T-helper 17 cell (primary cell): ENCODE data around the gene G6PD. TPM values are rescaled to one million over a fixed set of nuclear protein-coding genes. Genes with fewer than 3 reads are reported as not detected.
"Not testable (repeated sequence)": the region's sequence is repeated elsewhere in the genome, so short reads cannot be mapped to it uniquely, and the experiment has no call there.

ENCODE experiments used
- ATAC-seq: fragments of 150-1000 bp; cut with Tn5 transposase; 2 replicates; pipeline ENCODE4 v1.10.0; 2021; ENCODE audit warnings: mild to moderate bottlenecking, moderate library complexity
- DNase-seq, 3 donors: peaks; one replicate each; pipeline versions ENCODE4 v3.0.0 to v3.0.0-alpha.2; 2020 to 2021
- H3K9me3 ChIP-seq: one replicate; pipeline ENCODE4 v1.7.0; 2013; ENCODE audit warnings: low read length, mild to moderate bottlenecking; ENCODE audit not compliant: control insufficient read depth, poor library complexity, severe bottlenecking
- H3K27ac Mint-ChIP-seq: one replicate; pipeline ENCODE4 v1.8.0; 2022; ENCODE audit warnings: mild to moderate bottlenecking, moderate library complexity, mixed read lengths
- H3K27me3 Mint-ChIP-seq: one replicate; pipeline ENCODE4 v1.8.0; 2022; ENCODE audit warnings: mixed read lengths
- H3K36me3 Mint-ChIP-seq: one replicate; pipeline ENCODE4 v1.8.0; 2022; ENCODE audit warnings: low read depth, mixed read lengths
- H3K4me1 Mint-ChIP-seq: one replicate; pipeline ENCODE4 v1.8.0; 2022; ENCODE audit warnings: mild to moderate bottlenecking, mixed read lengths
- H3K4me3 Mint-ChIP-seq: one replicate; pipeline ENCODE4 v1.8.0; 2022; ENCODE audit warnings: mild to moderate bottlenecking, moderate library complexity, mixed read lengths
- total RNA-seq, 4 donors: library from RNA in 2 of 4; stranded (reverse) in 2 of 4; gene quantifications; one replicate each; pipeline ENCODE4 v1.2.3 and lab custom pipeline; 2022 to 2026

Gene G6PD
- total RNA-seq (10 to 100 TPM; 28.5 to 44.9 TPM), total RNA-seq (lab: John Stamatoyannopoulos, UW) (21.9 to 34.5 reads per million in 2 donors)

DNA sequence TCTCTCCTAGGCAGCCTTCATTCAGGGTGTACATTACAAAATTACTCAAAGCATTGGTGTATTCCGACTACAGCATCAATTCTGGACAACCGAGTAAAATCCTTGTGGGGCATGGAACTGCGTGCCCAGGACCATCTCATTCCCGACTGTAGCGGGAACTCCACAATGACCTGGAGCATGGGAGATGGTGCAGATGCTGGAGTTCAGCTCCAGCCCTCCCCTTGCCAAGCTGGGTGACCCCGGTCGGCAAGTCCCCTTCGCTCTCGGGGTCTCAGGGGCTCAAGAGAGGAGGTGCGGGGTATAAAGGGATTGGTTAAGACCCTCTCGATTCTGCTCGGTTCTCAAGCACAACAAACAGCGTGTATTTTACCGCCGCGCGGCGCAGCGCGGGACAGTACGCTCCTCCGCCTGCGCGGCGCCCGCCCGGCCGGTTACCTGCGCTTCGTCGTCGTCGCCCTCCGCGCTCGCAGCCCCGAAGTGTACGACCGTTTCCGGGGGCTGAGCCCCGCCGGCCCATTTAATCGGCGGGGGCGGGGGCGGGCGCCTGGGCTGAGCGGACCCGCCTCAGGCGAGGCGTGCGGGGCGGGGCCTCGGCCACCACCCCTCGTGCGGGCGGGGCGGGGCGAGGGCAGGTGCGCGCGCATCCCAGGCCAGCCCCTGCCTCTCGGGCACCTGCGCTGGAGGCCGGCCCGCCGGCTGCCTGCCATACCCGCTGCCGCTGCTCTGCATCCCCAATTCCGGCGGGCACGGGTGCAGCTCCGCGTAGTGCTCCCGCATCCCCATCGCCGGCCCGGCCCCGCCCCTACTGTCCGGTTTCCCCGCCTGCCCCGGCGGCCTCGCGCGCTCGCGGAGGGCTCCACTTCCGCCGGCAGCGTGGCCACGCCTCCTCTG, at the start of gene G6PD:
Gene G6PD (minus strand): TSS at position 493 of the 891 bp plus-strand sequence. CDS start 691 bp downstream, outside the sequence.
- ATAC-seq (peak; percentile 74), DNase-seq (peak; percentile 67 to 83 (median 81))
- no peaks in the 10 kb centered on the region for H3K9me3 ChIP-seq
- H3K4me3 Mint-ChIP-seq = peak within 1 kb of the TSS; percentile 98
- H3K4me1 Mint-ChIP-seq = peaks cover 32% of the 10 kb centered on the region
- no peaks in the 10 kb centered on the region for H3K27me3 Mint-ChIP-seq
- no peaks in the 10 kb centered on the region for H3K36me3 Mint-ChIP-seq
- peak within 1 kb of the TSS; percentile 96 for H3K27ac Mint-ChIP-seq

- Mint-ChIP-seq H3K27ac (no peak overlapping the region), H3K4me3 (no peak overlapping the region), H3K36me3 (peaks cover 3% of the 10 kb centered on the region), H3K27me3 (no peaks in the 10 kb centered on the region), H3K4me1 (peaks cover 3% of the 10 kb centered on the region)
- ATAC-seq (no peak), DNase-seq (no peak)
- no peaks in the 10 kb centered on the region for H3K9me3 ChIP-seq
Measured at GRCh38 chrX:154595559-154596249, 49.1 kb upstream of the G6PD start.

GRCh38 chrX:154594491-154594890, 47.8 kb upstream of the G6PD start:
- Mint-ChIP-seq H3K36me3 (peaks cover 3% of the 10 kb centered on the region), H3K4me3 (no peak overlapping the region), H3K4me1 (peaks cover 3% of the 10 kb centered on the region), H3K27me3 (no peaks in the 10 kb centered on the region), H3K27ac (no peak overlapping the region)
- ATAC-seq = no peak
- no peak for DNase-seq
- H3K9me3 ChIP-seq = no peaks in the 10 kb centered on the region

DNA sequence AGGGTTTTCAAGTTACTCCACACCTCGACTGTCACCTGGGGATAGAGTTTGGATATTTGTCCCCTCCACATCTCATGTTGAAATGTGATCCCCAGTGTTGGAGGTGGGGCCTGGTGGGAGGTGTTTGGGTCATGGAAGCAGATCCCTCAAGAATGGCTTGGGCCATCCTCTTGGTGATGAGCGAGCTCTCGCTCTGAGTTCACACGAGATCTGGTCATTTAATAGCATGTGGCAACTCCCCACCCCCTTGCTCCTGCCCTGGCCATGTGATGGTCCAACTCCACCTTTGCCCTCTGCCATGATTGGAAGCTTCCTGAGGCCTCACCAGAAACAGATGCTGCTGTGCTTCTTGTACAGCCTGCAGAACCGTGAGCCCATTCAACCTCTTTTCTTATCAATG, 46.6 kb upstream of the G6PD start:
- H3K4me3 Mint-ChIP-seq = no peak overlapping the region
- H3K27ac Mint-ChIP-seq = no peak overlapping the region
- peaks cover 3% of the 10 kb centered on the region for H3K4me1 Mint-ChIP-seq
- H3K9me3 ChIP-seq = no peaks in the 10 kb centered on the region
- no peaks in the 10 kb centered on the region for H3K27me3 Mint-ChIP-seq
- ATAC-seq (no peak), DNase-seq (no peak)
- H3K36me3 Mint-ChIP-seq = peaks cover 3% of the 10 kb centered on the region

- H3K4me3 Mint-ChIP-seq = no peak overlapping the region
- ATAC-seq (no peak), DNase-seq (no peak)
- H3K27ac Mint-ChIP-seq = no peak overlapping the region
- H3K9me3 ChIP-seq = no peaks in the 10 kb centered on the region
- H3K27me3 Mint-ChIP-seq = no peaks in the 10 kb centered on the region
- peaks cover 3% of the 10 kb centered on the region for H3K4me1 Mint-ChIP-seq
- peaks cover 3% of the 10 kb centered on the region for H3K36me3 Mint-ChIP-seq
Measured at GRCh38 chrX:154592505-154592904, 45.9 kb upstream of the G6PD start.

GRCh38 chrX:154590415-154590814, 43.8 kb upstream of the G6PD start:
- not testable (repeated sequence) for H3K9me3 ChIP-seq

DNA sequence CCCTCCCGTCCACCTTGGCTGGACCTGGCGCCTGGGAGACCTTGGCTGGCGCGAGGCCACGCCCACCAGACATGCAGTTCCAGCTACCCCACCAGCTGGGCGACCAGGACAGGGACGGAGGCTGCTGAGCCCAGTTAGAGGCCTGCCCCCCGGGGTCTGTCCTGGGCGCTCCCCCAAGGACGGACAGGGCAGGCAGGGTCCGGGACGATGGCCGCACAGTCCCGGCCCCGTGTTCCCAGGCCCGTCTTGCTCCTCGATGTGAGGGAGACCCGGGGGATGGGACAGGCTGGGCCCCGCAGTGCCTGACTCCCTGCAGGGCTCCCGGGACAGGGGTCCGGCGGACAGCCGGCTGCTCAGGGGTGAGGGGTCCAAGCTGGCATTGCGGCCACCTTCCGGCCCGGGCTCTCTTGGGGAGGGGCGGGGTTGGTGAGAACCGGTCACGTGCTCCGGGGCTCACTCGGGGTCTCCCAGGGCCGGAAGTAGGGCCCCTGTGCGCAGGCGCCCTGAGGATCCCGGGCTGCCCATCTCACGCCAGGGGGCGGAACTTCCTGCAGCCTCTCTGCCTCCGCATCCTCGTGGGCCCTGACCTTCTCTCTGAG, 38.0 kb upstream of the G6PD start, which contains the start of gene CTAG1A:
Gene CTAG1A (plus strand): TSS at position 549 of the 599 bp plus-strand sequence. CDS start 74 bp downstream, outside the sequence.
- H3K27ac Mint-ChIP-seq, H3K4me1 Mint-ChIP-seq, H3K9me3 ChIP-seq, H3K27me3 Mint-ChIP-seq, ATAC-seq, H3K4me3 Mint-ChIP-seq, H3K36me3 Mint-ChIP-seq, DNase-seq: not testable (repeated sequence)

More at GRCh38 chrX:154590415-154590814, 43.8 kb upstream of the G6PD start:
- ATAC-seq, H3K4me3 Mint-ChIP-seq, H3K27ac Mint-ChIP-seq, DNase-seq, H3K4me1 Mint-ChIP-seq, H3K27me3 Mint-ChIP-seq, H3K36me3 Mint-ChIP-seq: not testable (repeated sequence)

- H3K9me3 ChIP-seq, H3K4me1 Mint-ChIP-seq, ATAC-seq, H3K27me3 Mint-ChIP-seq, H3K4me3 Mint-ChIP-seq, H3K36me3 Mint-ChIP-seq, H3K27ac Mint-ChIP-seq, DNase-seq: not testable (repeated sequence)
Measured at GRCh38 chrX:154582994-154583393, 36.3 kb upstream of the G6PD start.

- not testable (repeated sequence) for H3K27me3 Mint-ChIP-seq, DNase-seq, H3K9me3 ChIP-seq, H3K4me3 Mint-ChIP-seq, H3K36me3 Mint-ChIP-seq, H3K4me1 Mint-ChIP-seq, H3K27ac Mint-ChIP-seq
- ATAC-seq = peak; percentile 63
Measured at GRCh38 chrX:154575076-154575475, 28.4 kb upstream of the G6PD start.

DNA sequence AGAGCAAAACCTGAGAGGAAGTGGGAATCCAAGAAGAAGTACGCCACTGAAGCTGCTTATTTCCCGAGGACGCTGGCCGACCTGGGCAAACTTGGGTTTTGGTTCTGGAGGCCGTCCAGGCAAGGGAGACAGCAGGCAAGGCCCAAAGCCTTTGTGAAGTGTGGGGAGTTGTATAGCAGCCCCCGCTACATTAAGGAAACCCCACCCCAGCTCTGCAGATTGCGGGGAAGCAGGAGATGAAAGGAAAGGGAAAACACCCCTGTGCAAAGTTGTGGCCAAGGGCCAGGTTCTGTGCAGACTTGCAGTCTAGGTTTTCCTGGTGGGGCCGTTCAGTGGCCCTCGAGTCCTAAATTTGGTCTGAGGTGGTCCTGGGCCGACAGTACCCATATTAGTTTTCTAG, 26.4 kb upstream of the G6PD start:
- not testable (repeated sequence) for H3K36me3 Mint-ChIP-seq, H3K4me1 Mint-ChIP-seq, H3K9me3 ChIP-seq, DNase-seq, H3K27ac Mint-ChIP-seq, ATAC-seq, H3K27me3 Mint-ChIP-seq, H3K4me3 Mint-ChIP-seq

DNA sequence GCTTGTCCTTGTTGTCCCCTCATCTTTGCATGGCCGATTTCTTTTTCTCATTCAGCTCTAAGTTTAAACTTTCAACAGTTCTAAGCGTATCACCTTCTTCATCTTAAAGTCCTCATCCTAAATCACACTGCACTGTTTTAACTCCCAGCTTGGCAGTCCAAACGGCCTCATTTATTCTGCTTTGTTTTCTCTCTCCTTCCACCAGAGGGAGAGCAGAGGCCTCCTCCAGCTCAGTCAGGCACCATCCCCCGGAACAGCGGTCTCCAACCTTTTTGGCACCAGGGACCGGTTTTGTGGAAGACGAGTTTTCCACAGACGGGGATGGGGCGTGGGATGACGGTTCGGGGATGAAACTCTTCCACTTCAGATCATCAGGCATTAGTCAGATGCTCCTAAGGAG, 23.7 kb upstream of the G6PD start:
- not testable (repeated sequence) for H3K4me1 Mint-ChIP-seq, H3K27ac Mint-ChIP-seq, H3K27me3 Mint-ChIP-seq

GRCh38 chrX:154562295-154562694, 15.6 kb upstream of the G6PD start:
- not testable (repeated sequence) for H3K4me3 Mint-ChIP-seq, H3K27ac Mint-ChIP-seq

More for the DNA sequence above, 23.7 kb upstream of the G6PD start:
- not testable (repeated sequence) for H3K9me3 ChIP-seq, DNase-seq, H3K36me3 Mint-ChIP-seq, ATAC-seq, H3K4me3 Mint-ChIP-seq

DNA sequence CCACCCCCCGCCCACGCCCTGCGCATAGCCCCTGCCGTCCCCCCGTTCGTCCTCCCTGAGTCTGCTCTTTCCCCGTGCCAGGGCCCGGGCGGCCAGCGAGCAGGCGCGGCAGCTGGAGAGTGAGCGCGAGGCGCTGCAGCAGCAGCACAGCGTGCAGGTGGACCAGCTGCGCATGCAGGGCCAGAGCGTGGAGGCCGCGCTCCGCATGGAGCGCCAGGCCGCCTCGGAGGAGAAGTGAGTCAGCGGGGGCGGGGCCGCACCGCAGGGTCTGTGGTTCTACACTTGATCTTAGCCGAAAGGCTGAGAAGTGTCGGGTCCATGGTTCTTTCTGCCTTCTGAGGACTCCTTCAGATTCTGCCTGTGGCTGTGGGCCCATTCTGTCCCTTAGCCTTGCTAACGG, 13.7 kb upstream of the G6PD start:
- ATAC-seq, DNase-seq, H3K27ac Mint-ChIP-seq: not testable (repeated sequence)

More at GRCh38 chrX:154562295-154562694, 15.6 kb upstream of the G6PD start:
- not testable (repeated sequence) for ATAC-seq, H3K4me1 Mint-ChIP-seq, DNase-seq, H3K9me3 ChIP-seq, H3K36me3 Mint-ChIP-seq, H3K27me3 Mint-ChIP-seq

More for the DNA sequence above, 13.7 kb upstream of the G6PD start:
- not testable (repeated sequence) for H3K9me3 ChIP-seq, H3K27me3 Mint-ChIP-seq, H3K4me1 Mint-ChIP-seq, H3K4me3 Mint-ChIP-seq, H3K36me3 Mint-ChIP-seq
